ENCODE measurements around the gene PSMD12. TPM values are rescaled to one million over a fixed set of nuclear protein-coding genes. Genes with fewer than 3 reads are reported as not detected.
"Not testable (repeated sequence)": the region's sequence is repeated elsewhere in the genome, so short reads cannot be mapped to it uniquely, and the experiment has no call there.

PSMD12 gene
- total RNA-seq, 1 donor from 2014 or later, result 57.5 TPM

DNA sequence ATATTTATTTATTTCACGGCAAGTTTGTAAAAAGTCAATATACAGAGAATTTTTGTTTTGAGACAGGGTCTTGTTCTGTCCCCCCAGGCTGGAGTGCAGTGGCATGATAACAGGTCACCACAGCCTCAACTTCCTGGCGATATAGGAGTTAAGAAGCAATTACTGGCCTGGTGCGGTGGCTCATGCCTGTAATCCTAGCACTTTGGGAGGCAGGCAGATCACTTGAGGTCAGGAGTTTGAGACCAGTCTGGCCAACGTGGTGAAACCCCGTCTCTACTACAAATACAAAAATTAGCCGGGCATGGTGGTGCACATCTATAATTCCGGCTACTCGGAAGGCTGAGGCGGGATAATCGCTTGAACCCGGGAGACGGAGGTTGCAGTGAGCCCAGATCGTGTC lies 44.9 kb downstream of the PSMD12 start:
- DNase-seq (ENCODE audit: low spot score in 2 of 2); FAIRE-seq: not testable (repeated sequence)

DNA sequence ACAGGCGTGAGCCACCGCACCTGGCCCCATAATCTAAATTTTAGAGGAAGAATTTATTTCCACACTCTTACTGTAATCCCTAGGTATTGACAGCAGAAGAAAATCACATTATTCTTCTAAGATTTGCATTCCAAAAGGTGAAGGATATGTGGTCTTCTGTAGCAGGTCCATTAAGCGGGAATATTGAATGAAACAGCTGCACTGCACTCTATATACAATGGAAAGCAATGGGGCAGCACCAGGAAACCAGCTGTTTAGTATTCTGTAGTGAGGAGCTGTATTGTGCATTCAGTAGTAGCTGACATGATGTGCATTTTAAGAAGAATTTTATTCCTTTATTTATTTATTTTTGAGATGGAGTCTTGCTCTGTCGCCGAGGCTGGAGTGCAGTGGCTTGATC lies 49.6 kb downstream of the PSMD12 start:
- DNase-seq (ENCODE audit: low spot score in 2 of 2) (no peak), FAIRE-seq (no peak)

DNA sequence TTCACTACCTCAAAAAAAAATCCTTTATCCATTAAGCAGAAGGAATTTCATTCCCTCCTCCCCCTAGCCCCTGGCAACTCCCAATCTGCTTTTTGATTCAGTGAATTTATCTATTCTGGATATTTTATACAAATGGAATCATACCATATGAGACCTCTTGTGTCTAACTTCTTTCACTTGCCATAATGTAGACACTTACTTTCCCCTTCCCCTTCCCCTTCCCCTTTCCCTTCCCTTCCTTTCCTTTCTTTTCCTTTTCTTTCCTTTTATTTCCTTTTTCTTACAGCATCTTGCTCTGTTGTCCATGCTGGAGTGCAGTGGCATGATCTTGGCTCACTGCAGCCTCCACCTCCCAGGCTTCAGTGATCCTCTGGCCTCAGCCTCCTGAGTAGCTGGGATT lies 50.5 kb downstream of the PSMD12 start:
- FAIRE-seq (no peak), DNase-seq (ENCODE audit: low spot score in 2 of 2) (no peak)

DNA sequence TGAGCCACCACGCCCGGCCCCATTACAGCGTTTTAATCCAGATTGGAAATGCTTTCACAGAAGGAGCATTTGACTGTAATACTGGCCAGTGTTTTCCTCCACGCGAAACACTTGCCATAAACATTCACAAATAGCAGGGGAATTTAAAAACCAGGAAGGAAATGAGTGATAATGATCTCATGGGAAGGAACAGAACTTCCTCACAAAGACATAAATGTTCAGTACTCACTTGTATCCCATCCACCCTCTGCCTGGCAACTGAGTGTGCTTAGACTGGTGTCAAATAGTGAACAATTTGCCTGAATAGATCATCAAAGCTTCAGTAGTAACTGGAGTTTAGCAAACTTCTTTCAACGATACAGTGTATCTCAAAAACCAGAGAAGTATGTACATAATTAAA lies 54.1 kb downstream of the PSMD12 start:
- DNase-seq (ENCODE audit: low spot score in 2 of 2) (peak in 1 of 2 donors; percentile 28), FAIRE-seq (no peak)

DNA sequence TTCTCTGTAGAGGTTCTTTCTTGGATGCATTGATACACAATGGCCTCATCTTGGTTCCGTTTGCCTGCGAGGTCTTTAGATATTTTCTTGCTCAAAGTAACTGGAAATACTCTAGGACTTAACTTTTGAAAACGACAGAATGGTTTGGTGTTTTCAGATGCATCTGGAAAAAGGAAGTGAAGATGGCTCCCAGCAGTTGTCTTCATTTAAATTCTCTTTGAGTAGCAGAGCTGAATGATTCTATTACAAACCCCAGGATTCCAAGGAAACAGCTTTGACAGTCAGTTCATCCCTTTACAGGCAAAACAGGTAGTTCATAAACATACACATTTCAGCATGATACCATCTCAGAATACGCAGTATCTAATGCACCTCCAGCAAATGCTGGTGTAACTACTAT lies 54.8 kb downstream of the PSMD12 start:
- FAIRE-seq, result no peak
- DNase-seq (ENCODE audit: low spot score in 2 of 2), result no peak

DNA sequence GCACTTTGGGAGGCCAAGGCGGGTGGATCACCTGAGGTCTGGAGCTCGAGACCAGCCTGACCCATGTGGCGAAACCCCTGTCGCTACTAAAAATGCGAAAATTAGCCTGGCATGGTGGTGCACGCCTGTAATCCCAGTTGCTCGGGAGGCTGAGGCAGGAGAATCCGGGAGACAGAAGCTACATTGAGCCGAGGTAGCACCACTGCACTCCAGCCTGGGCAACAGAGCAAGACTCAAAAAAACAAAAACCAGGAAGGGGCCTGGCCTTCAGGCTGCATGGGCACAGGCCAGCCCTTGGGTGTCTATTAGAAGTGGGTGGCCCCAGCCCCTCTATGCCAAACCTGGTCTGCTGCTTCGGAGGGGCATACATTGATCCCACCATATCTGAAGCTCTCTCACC lies 56.0 kb downstream of the PSMD12 start:
- no peak for FAIRE-seq

DNA sequence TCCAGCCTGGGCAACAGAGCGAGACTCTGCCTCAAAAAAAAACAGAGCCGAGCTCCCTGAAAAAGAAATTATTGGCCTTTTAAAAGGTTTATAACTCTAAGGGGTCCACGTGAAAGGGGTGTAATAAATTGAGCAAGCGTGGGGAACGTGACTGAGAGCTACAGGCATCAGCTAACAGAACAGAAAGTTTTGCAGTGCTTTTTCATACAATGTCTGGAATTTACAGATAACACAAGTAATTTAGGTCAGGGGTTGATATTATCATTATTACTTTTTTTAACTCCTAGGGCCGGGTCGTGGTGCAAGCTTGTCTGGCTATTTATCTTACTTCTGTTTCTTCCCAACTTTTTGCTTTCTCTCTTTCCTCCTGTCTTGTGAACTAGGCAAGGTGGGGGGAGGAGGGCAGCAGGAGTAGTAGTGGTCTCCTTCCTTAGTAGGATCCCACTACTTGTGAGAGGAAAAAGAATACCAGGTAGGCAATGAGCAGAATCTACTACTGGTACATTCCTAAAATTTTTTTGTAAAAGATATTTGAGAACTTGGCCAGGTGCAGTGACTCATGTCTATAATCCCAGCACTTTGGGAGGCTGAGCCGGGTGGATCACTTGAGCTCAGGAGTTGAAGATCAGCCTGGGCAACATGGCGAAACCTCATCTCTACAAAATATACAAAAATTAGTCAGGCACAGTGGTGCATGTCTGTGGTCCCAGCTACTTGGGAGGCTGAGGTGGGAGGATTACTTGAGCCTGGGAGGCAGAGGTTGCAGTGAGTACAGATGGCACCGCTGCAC lies 60.7 kb downstream of the PSMD12 start:
- not testable (repeated sequence) for FAIRE-seq; DNase-seq (ENCODE audit: low spot score in 2 of 2)

More for the DNA sequence above, 56.0 kb downstream of the PSMD12 start:
- DNase-seq (ENCODE audit: low spot score in 2 of 2), result no peak

DNA sequence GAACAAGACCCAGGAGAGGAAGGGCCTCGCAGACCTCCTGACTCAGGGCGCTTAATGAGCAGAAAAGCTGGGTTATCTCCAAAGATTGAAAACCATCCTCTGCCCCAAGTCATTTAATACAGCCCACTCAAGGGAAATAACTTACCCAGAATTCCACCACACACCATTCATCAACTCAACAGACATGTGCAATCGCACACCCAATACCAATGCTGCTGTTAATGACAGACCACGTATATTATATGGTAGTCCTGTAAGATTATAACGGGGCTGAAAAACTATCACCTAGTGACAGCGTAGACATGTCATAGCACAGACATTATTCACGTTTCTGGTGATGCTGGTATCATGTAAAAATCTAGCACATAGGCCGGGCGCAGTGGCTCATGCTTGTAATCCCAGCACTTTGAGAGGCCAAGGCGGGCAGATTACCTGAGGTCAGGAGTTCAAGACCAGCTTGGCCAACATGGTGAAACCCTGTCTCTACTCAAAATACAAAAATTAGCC lies 68.9 kb downstream of the PSMD12 start:
- FAIRE-seq (no peak), DNase-seq (ENCODE audit: low spot score in 2 of 2) (no peak)

DNA sequence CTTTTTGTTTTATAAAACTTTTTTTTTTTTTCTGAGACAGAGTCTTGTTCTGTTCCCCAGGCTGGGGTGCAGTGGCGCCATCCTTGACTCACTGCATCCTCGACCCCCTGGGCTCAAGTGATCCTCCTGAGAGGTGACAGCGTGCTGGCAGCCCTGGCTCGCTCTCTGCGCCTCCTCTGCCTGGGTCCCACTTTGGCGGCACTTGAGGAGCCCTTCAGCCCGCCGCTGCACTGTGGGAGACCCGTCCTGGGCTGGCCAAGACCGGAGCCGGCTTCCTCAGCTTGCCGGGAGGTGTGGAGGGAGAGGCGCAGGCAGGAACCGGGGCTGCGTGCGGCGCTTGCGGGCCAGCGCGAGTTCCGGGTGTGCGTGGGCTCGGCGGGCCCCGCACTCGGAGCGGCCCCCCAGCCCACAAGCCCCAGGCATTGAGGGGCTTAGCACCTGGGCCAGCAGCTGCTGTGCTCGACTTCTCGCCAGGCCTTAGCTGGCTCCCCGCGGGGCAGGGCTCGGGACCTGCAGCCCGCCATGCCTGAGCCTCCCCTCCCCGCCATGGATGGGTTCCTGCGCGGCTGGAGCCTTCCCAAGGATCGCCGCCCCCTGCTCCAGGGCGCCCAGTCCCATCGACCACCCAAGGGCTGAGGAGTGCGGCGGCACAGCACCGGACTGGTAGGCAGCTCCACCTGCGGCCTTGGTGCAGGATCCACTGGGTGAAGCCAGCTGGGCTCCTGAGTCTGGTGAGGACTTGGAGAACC lies 71.8 kb downstream of the PSMD12 start:
- FAIRE-seq, result no peak

DNA sequence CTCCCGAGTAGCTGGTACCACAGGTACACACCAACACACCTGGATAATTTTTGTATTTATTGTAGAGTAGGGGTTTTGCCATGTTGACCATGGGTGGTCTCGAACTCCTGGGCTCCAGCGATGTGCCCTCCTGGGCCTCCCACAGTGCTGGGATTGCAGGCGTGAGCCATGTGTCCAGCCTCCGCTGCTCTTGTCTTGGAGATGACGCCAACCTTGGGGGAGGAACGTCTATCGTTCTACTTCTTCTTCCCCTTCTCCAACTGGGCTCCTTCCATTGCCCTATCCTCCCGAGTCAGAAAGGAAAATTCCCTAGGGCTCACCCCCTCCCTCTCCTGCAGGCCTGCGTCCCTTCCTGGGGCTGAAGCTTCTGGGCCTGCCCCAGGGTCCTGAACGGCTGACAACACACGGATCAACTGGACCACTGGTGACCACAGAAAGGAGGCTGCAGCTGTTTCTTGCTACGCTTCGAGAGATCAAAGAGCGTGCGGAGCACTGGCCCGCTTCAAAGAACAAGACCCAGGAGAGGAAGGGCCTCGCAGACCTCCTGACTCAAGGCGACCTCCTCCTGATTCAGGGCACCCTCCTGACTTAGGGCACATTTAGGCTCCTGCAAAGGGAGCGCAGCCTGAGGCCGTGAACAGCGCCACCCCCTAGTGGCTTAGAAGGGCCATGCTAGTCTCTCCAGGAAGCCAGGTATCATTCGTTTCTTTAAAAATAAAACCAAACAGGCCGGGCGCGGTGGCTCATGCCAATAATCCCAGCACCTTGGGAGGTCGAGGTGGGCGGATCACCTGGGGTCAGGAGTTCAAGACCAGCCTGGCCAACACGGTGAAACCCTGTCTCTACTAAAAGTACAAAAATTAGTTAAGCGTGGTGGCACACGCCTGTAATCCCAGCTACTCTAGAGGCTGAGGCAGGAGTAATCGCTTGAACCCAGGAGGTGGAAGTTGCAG lies 72.8 kb downstream of the PSMD12 start:
- peak; percentile 36 to 54 for DNase-seq (ENCODE audit: low spot score in 2 of 2)
- FAIRE-seq, result no peak

More for the DNA sequence above, 71.8 kb downstream of the PSMD12 start:
- no peak for DNase-seq (ENCODE audit: low spot score in 2 of 2)

DNA sequence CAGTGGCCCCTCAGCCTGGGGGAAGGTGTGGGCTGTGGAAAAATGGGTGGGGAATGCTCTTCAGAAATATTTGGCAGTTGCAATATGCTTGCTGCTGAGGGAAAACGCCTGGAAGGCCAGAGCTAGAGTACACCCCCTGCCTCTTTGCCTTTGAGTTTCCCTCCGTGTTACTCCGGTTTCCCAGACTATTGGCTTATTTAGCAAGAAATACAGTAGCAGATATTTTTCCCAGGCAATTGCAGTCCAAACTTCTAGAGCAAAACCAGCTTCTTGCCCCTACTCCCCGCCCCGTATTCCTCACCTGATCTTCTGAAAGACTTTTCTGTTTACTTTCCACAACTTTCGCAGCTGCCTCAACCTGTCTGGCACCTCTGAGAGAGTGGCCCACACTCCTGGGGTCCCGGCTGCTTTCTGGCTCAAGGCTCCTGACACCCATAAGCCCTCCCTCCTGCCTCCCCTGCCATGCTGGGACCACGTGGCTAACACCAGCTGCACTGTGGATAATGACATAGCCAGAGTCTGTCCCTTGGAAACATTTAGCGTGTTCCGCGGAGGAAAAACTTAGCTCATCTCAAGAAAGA lies 75.6 kb downstream of the PSMD12 start:
- no peak for FAIRE-seq
- DNase-seq (ENCODE audit: low spot score in 2 of 2), result peak in 1 of 2 donors; percentile 17

DNA sequence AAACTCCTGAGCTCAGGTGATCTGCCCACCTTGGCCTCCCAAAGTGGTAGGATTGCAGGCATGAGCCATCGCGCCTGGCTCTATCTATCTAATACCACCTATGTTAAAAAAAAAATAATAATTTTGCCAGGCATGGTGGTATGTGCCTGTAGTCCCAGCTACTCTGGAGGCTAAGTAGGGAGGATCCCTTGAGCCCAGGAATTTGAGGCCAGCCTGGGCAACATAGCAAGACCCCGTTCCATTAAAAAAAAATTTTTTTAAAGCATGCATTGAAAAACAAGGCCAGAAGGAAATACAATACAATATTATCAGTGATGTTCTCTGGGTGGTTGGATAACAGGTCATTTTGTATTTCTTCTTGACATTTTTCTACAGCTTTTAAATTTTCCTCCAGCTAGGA lies 76.1 kb downstream of the PSMD12 start:
- FAIRE-seq, result no peak
- no peak for DNase-seq (ENCODE audit: low spot score in 2 of 2)

DNA sequence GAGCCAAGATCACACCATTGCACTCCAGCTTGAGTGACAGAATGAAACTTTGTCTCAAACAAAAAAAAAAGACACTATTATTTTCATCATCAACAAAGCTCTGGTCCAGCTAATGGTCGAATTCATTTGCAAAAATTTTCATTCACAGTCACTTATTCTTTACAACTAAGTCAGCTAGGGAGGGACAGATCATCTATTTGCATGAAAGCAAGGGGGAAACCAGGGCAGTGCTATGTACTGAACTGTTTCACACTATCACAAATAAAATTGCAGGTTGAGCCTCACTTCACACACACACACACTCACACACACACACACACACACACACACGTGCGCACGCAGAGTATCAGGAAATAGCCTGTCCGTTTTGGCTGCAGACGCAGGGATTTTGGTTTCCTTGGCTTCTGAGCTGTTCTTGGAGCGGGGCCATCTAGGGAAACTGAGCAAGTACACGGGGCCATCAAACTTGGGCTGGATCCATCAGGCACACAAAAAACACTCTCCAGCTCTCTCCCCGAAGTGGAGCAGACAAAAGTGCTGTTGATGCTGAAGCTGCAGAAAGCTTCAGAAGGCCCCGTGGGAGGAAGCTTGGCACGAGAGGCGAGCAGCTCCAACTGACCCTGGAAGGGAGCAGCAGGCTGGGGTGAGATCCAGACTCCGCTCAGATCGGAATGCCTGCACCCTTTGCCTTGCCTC lies 77.0 kb downstream of the PSMD12 start:
- DNase-seq (ENCODE audit: low spot score in 2 of 2) (peak; percentile 47 to 58), FAIRE-seq (no peak)

Small RNA genes lying within 50 kb of the gene (small RNA-seq; reads per million reads assigned to genes)
- not detected for gene RF00019

Other genes starting within 250 kb of the PSMD12 start
- 37.1 TPM for gene HELZ, start 121.4 kb downstream of the PSMD12 start, total RNA-seq
- gene PITPNC1, start 10.7 kb upstream of the PSMD12 start, total RNA-seq, result 70.9 TPM

All from frontal cortex (tissue), 4 donors.